ENCODE measurements around the gene GPR37.
A peak's percentile ranks its signal among the peaks of the same experiment; 100 is the strongest.

The GPR37 gene, protein sequence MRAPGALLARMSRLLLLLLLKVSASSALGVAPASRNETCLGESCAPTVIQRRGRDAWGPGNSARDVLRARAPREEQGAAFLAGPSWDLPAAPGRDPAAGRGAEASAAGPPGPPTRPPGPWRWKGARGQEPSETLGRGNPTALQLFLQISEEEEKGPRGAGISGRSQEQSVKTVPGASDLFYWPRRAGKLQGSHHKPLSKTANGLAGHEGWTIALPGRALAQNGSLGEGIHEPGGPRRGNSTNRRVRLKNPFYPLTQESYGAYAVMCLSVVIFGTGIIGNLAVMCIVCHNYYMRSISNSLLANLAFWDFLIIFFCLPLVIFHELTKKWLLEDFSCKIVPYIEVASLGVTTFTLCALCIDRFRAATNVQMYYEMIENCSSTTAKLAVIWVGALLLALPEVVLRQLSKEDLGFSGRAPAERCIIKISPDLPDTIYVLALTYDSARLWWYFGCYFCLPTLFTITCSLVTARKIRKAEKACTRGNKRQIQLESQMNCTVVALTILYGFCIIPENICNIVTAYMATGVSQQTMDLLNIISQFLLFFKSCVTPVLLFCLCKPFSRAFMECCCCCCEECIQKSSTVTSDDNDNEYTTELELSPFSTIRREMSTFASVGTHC

DNA sequence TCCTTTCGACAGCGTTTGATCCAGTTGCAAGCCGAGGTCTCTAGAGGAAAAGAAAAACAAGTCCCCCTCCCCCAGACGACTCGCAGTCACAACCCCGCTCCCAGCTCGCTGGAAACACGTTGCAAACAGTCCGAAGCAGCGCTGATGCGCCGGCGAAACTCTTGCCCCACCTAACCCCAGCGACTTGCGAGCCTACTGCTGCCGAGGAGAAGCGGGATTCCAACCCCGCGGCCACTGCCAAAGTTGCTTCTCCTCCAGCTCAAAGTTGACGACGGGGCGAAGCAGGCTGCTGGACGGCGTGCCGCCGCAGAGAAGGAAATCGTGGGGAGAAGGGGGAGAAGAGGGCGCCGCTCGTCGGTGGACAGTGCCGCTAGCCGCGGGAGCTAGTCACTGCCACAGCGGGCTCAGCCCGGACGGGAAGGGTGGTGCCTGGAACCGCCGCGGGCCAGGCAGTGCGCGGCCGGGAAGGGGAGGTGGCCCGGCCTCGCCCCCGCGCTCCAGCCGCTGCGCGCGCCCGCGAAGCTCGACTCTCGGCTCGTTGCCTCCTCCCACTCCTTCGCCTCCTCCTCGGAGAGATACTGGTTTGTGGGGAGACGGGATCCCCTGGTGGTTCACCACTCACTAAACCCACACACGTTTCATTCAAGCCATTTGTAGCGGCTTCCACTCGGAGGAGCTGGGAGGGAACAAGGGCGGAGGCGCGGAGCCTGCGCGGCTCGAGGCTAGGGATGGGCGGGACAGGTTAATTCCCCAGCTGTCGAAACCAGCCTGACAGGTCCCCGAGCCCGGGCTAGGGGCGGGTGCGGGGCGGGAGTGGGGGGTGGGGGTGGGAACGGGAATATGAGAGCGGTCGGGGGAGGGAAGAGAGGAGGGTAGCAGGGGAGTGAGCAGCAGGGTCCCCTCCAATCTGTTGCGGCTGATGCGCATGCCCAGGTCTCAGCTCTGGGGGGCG, at the start of gene GPR37:
TSS of gene GPR37 (minus strand) at position 392 of the 952 bp plus-strand sequence. CDS start 816 bp downstream, outside the sequence.
- DNase-seq (ENCODE audit: low spot score): peak; percentile 61

DNA sequence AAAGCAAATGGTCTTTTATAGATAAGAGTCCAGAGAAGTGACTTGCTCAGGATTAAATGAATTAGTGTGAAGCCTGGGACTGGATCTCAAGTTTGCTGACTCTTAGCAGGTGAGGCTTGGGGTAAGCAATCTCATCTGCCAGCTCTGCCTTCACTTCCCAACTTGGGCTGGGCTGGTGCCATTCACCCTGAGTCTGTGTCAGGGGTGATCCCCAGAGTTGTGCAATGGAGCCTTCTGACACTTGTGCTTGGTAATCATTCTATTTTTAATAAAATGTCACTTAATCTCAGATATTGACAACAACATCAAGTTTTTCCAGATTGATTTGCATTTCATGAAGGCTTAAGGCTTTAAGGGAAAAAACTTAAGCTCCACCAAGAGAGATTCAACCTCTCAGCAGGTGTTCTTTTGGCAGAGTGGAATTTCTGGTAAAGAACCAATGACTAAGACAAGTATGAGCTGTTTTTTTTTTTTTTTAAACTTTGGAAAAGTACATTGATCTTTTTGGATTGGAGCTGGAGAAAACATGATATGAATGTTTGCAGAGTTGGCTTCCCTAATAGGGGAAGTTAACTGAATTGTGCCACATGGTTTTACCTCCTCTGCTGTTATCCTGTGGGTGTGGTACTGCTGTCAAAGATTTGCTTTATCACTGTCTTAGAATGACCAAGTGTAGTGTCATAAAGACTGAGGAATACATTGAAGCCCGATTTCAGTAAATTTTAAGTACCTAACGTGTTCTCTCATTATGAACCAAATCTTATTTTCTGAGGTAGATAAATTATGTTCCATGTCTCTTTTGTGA, 48.6 kb upstream of the GPR37 start:
- no peak for DNase-seq (ENCODE audit: low spot score)

DNA sequence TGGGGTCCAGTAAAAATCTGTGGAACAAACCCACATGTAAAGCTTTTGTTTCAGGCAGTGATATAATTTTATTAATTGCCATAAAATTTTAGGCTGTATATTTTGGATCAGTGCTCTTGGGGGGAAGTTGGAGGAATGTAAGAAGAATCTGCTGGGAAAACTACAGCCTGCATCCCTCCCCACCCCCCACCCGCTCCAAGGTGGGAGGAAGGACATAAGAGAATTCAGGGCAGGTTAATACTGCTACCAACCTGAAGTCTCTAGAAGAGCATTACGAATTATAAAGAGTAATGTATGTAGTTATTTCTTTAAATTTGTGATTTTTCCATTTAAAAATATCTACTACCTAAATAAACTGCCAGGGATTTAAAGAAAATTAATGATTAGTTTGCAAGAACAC, 47.2 kb upstream of the GPR37 start:
- no peak for DNase-seq (ENCODE audit: low spot score)

DNA sequence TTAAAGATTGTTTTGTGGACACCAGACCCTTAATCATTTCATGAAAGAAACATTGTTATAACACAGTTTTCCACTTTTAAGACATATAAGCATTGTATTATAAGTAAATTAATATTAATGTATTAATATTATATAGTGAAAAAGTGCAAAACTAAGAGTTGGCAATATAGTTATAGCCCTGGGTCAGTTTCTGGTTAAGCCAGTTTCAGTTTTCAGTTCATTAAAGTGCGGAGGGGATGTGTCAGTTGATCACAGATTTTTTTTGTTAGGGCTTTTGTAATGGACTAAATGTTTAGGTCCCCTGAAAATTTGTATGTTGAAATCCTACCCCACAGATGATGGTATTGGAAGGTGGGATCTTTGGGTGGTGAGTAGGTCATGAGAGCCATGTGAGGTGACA, 45.7 kb upstream of the GPR37 start:
- DNase-seq (ENCODE audit: low spot score): no peak

DNA sequence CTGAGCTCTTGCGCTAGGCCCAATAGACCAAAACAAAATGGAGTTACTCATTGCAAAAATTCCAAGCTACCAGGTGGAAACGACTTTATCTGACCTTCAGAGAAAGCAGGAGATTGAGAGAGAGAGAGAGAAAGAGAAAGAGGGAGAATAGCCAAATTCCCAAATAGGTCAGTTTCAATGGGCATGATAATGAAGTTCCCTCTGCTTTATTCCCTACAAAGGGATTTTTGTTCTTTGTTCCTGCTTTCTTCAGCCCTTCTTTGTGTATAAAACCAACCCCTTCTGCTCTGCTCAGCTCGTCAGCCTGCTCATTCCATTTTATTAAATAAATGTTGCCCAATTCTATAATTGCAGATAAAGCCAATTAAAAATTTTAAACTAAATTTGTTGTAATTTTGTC, 45.0 kb upstream of the GPR37 start:
- DNase-seq (ENCODE audit: low spot score): no peak

DNA sequence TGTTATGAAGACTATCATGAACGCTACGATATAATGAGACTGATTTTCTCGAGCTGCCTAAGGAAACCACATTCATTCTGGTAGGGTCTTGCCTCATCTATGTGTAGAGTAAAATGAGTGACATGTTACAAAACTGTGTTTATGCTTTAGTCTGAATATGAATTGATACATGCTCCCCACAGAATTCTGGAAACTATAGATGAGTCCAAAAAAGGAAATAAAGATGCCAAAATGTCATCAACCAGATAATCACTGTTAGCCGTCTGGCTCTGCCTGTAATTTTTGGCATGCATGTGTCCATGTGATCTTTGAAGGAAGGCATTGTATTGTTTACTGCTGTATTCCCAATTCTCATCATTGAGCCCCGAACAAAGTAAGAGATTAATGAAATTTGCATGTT, 42.6 kb upstream of the GPR37 start:
- no peak for DNase-seq (ENCODE audit: low spot score)

DNA sequence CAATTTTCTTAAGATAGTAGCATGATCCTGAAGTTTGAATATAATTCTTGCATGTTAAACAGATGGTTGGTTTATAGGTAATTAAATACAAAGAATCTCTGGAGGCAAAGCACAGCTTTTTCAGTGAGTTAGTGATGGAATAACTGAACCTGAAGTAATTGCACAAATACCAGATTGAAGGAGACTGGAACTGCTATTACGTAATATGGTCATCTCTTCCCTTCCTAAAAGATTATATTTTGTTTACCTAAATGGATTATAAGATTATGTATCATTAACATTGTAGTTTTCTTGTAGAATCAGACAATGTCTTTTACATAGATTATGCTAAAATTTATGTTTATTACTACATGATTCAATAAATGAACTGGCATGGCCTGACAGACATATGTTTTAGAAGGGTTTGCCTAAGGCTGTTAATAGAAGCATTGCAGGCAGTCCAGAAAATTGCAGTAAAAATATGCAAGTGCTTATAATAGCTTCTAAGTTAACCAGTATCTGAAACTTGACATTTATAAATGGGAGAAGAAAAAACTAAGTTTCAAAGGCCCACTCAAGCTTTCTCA, 35.8 kb upstream of the GPR37 start:
- DNase-seq (ENCODE audit: low spot score): no peak

DNA sequence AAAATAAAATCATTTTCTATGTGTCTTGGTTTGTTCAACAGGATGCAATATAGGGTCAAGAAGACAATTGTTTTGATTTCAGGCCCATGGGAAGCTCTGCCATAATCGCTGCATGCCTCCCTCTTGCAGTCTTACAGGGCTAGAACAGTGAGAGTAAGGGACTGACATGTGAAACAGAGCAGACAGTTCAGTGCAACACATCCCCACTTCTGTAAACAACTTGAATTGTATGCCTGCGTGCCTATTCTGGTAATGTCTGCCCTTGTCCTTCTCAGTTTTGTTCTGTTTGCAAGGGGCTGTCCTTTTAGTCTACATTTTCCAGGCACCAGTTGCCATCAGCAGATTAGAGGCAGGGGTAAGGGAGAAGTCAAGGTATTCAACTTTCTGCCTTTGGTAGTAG, 34.8 kb upstream of the GPR37 start:
- no peak for DNase-seq (ENCODE audit: low spot score)

DNA sequence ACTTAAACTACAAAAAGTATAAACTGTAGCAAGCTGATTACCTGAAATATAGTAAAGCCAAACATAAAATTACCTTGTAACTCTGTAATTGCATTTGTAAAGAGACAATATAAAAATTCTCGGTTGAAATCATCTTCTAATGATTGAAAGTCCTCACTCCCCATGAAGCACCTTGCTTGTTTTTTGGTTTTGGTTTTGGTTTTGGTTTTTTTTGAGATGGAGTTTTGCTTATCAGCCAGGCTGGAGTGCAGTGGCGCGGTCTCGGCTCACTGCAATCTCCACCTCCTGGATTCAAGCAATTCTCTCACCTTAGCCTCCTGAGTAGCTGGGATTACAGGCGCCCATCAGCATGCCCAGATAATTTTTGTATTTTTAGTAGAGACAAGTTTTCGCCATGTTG, 33.9 kb upstream of the GPR37 start:
- no peak for DNase-seq (ENCODE audit: low spot score)

DNA sequence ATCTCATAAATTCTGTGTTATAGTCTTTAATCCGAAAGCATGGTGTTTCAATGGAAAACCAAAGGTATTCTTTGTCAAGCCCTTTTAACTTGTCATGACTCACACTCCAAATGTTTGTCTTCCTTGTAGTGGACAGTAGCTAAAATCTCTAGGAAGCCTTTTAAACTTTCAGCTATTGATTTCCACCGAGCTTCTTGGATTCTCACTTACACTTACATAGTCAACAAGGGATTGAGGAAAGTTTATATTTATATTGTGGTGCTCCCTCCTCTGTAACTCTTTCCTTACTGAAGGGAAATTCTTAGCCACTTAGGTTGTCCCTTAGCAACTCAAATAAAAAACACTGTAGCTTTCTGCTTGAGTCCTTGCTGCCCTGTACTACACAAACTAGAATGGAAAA, 31.2 kb upstream of the GPR37 start:
- no peak for DNase-seq (ENCODE audit: low spot score)

DNA sequence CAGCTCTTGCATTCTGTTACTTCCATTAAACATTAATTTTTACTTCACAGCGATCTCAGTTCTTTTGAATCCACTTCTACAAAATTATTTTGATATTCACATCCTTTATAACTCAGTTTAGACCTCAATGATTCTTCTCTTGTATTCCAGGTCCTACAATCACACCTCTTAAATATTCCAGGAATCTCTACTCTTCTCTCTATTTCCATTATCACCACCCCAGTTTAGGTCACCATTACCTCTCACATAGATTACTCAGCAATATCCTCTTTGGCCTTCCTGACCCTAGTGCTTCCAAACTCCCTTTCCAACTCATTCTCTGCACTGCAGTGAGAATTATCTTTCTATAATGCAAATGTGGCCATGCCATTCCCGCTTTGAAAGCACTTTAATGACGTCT, 27.1 kb upstream of the GPR37 start:
- no peak for DNase-seq (ENCODE audit: low spot score)

DNA sequence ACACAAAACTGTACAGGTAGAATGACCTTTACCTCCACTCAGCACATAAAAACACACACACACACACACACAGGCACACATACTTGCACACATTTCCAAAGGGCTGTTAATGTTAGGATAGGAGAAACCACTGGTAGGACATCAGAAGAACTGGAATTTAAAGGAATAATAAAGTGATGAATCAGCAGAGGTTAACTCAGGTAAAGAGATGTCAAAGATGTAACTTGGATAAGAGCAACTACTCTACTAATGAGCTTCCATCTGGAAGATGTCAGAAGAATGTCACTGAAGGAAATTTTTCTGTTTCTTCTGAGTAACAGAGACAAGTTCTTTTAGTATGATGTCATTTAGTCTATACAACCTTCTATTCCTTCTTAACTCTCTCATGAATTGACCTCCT, 26.4 kb upstream of the GPR37 start:
- no peak for DNase-seq (ENCODE audit: low spot score)

DNA sequence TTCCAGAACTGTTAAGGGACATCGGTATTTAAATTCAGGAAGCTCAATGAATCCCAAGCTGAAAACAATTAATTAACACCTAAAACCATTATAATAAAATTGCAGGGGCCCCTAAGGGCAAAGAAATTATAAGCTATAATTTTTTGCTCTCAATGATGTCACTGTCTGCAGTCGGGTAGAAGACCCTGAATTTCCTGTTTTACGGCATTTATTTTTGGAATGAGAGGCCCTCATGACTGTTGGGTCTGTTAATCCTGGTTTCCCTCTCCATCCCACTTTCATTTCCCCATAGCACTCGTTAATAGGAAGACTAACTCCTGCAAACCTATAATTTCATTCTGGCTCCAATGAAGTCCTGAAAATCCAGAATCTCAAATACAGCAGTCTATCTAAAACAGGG, 25.8 kb upstream of the GPR37 start:
- DNase-seq (ENCODE audit: low spot score): no peak

DNA sequence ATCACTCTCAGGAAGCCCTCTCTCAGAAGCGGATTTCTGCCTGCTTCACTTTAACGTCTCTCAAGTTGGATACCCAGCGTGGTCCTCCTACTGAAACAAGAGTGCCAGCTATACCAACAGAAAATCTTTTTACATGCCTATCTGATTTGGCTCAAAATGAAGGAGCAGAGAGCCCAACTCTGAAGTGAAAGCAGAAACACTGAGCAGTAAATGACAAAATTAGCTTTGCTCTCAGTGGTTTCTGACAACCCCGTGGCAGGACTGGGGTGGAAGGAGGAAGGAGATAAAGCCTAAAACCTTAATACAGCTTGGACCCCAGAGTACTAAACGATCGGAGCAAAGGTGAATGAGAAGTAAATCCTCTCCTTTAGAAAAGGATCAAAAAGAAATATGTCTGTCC, 25.1 kb upstream of the GPR37 start:
- DNase-seq (ENCODE audit: low spot score): no peak

DNA sequence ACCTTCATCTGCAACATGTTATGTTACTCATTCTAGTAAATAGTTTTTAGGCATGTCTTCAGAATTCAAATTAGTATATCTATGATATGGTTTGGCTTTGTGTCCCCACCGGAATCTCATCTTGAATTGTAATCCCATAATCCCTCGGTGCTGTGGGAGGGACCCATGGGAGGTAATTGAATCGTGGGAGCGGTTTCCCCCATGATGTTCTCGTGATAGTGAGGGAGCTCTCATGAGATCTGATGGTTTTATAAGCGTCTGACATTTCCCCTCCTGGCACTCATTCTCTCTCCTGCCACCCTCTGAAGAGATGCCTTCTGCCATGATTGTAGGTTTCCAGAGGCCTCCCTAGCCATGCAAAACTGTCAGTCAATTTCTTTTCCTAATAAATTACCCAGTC, 20.4 kb upstream of the GPR37 start:
- DNase-seq (ENCODE audit: low spot score): no peak

DNA sequence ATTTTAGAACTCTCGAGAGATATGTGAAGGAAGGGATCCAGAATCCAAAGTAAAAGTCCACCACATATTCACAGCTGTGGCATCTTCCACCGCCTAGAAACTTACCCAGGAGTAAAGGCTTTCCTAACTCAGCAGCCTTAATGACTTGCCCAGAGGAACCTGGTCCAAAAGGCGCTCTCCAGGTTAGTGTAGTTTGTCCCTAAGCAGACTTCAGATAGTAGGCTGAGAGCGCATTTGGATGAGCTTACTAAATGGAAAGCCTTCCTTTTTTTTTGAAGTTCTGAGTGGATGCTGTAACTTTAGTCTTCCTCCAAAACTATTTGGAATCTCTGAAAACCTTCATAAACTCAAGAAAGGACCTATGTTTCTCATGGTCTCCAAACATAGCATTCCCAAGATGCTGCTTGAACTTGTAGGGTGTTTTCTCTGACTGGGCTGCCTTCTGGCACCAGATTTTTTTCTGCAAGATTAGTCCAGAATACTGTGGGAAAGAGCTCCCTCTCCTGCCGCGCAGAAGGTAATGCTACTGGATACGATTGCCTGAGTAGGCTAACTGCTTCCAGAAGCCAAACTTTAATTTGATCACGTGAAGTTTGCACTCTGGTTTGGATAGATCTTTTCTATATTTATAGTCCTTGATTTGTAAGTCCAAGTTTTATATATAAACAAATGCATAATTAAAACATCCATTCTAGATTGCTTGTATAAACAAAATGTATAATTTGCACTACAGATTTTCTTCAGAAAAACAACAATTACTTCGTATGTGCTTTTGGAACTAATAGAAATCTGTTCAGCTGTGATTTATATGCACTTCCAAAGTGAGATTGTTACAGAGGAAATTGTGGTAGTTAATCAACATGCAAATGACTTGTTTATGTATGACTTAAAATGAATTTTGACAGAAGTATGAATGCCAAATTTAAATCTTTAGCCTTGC, 19.6 kb upstream of the GPR37 start:
- DNase-seq (ENCODE audit: low spot score): peak; percentile 64

DNA sequence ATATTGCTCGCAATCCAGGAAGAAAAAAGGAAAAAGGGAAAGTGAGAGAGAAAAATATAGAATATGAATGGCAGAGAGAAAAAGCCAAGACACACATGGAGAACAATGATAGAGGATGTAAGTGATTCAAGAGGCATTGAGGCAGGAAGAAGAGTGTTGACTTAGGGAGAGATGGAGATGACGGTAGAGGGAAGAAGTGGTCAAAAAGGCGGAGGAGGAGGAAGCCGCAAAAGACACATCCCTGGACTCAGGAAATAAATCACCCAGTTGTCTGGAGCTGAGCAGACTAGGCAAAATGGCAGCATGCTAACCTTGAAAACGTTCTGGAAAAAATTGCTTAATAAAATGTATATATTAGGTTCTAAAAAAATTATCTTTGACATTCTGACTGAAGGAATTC, 17.7 kb upstream of the GPR37 start:
- DNase-seq (ENCODE audit: low spot score): no peak

DNA sequence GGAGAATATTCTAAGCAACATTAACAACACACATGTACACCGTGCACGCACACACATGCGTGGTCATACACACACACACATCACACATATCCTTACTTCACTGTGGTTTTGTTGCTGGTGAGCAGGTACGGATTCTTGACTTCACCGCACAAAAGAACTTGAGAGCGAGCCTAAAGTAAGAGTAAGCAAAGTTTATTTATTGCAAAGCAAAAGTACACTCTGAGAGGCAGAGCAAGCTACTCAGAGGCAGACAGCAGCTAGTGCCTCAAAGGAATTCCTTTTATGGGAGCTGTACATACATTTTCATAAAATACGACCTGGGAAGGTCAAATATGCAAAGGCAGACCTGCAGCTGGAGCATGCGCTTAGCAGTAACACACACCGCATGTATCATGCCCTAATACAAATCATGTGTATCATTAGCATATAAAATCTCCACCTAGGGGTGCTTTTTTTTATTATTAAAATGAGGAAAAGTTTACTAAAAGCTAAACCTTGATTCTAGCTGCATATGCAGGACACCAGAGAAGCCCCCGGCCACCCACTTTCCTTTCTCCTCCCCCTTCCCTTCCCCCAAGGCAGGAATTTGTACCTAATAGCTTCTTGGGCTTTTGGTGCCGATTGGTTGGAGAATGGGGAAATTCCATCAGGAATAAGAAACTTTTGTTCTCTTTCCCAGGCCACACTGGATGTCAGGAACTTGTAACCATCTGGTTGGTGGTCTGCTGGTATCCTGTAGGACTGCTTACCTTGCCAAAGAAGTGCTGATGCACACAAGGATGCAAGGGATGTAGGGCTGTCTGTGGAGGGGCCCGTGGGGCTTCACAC, 16.5 kb upstream of the GPR37 start:
- no peak for DNase-seq (ENCODE audit: low spot score)

DNA sequence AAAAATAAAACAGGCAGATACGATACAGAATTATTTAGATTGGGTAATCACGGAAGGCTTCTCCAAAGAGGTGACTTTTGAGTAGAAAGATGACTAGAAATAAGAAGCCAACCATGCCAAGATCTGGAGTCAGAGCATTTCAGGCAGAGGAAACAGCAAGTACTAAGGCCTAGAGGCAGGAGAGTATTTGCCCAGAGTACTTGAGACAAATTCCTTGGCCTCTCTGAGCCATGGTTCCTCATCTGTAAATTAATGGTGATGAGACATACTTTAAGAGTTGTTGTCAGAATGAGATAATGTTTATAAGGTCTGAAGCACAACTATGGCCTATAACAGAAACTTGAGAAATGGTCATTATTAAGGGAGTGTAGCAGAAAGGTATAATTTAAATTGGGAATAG, 15.8 kb upstream of the GPR37 start:
- DNase-seq (ENCODE audit: low spot score): no peak

DNA sequence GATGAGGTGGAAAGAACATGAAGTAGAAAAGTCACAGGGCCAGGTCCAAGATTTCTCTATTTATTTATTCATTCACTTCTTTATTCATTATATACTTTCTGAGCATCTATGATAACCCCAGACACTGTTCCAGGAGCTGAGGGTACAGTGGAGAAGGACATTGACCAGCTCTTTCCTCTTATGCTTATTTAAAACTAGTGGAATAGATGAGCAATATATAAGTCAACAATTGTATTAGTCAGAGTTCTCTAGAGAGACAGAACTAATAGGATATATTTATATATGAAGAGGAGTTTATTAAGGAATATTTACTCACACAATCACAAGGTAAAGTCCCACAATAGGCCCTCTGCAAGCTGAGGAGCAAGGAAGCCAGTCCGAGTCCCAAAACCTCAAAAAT, 15.0 kb upstream of the GPR37 start:
- no peak for DNase-seq (ENCODE audit: low spot score)
